GM19351 (cell line): ENCODE data around the gene KRTAP26-1.

Experiments
- ATAC-seq: cut with Tn5 transposase; IDR thresholded peaks from one replicate; pipeline ENCODE4 v1.9.1; 2021; ENCODE audit warnings: mild to moderate bottlenecking, moderate library complexity; ENCODE audit not compliant: unreplicated experiment

KRTAP26-1 gene

GRCh38 chr21:30320215-30320614, at the start of gene KRTAP26-1:
Gene KRTAP26-1, minus strand, starts transcription at chr21:30320315. Its CDS starts 280 bp downstream, at chr21:30320035.
- no peak for ATAC-seq

GRCh38 chr21:30355906-30356305, 35.8 kb upstream of the KRTAP26-1 start:
- ATAC-seq, result no peak

- ATAC-seq, result no peak
Observed at GRCh38 chr21:30354308-30355005, 34.3 kb upstream of the KRTAP26-1 start.

- ATAC-seq, result no peak
Observed at GRCh38 chr21:30351534-30351933, 31.4 kb upstream of the KRTAP26-1 start.

- ATAC-seq, result no peak
Observed at GRCh38 chr21:30349572-30349971, 29.5 kb upstream of the KRTAP26-1 start.

GRCh38 chr21:30348506-30348905, 28.4 kb upstream of the KRTAP26-1 start, which contains the start of gene KRTAP23-1:
Gene KRTAP23-1, minus strand, starts transcription at chr21:30348606. Its CDS starts 0 bp downstream, at chr21:30348606.
- no peak for ATAC-seq

GRCh38 chr21:30345014-30345413, 24.9 kb upstream of the KRTAP26-1 start:
- ATAC-seq, result no peak

GRCh38 chr21:30340714-30341573, 20.8 kb upstream of the KRTAP26-1 start:
- no peak for ATAC-seq

GRCh38 chr21:30338717-30339116, 18.6 kb upstream of the KRTAP26-1 start:
- no peak for ATAC-seq

GRCh38 chr21:30337772-30338171, 17.7 kb upstream of the KRTAP26-1 start:
- ATAC-seq, result no peak

- no peak for ATAC-seq
Observed at GRCh38 chr21:30337276-30337744, 17.2 kb upstream of the KRTAP26-1 start, which contains the start of gene KRTAP27-1. Gene KRTAP27-1, minus strand, starts transcription at chr21:30337694. Its CDS starts 26 bp downstream, at chr21:30337668.

GRCh38 chr21:30336596-30336995, 16.5 kb upstream of the KRTAP26-1 start:
- ATAC-seq, result no peak

- ATAC-seq, result no peak
Observed at GRCh38 chr21:30333736-30334135, 13.6 kb upstream of the KRTAP26-1 start.

- ATAC-seq, result no peak
Observed at GRCh38 chr21:30332681-30333080, 12.6 kb upstream of the KRTAP26-1 start.

GRCh38 chr21:30329203-30329875, 9.2 kb upstream of the KRTAP26-1 start:
- no peak for ATAC-seq

GRCh38 chr21:30326390-30326789, 6.3 kb upstream of the KRTAP26-1 start:
- ATAC-seq, result no peak

GRCh38 chr21:30315701-30316100, 4.4 kb downstream of the KRTAP26-1 start:
- ATAC-seq, result no peak

- no peak for ATAC-seq
Observed at GRCh38 chr21:30306884-30307283, 13.2 kb downstream of the KRTAP26-1 start.

GRCh38 chr21:30305136-30305535, 15.0 kb downstream of the KRTAP26-1 start:
- ATAC-seq, result no peak

- ATAC-seq, result no peak
Observed at GRCh38 chr21:30289215-30289614, 30.9 kb downstream of the KRTAP26-1 start, which contains the start of gene KRTAP25-1. Gene KRTAP25-1, minus strand, starts transcription at chr21:30289514. Its CDS starts 24 bp downstream, at chr21:30289490.

- ATAC-seq, result no peak
Observed at GRCh38 chr21:30282850-30283249, 37.3 kb downstream of the KRTAP26-1 start, which contains the start of gene KRTAP24-1. Gene KRTAP24-1, minus strand, starts transcription at chr21:30282950. Its CDS starts 18 bp downstream, at chr21:30282932.
